Measurements from ENCODE around the gene SMIM12. TPM values are rescaled to one million over a fixed set of nuclear protein-coding genes. Genes with fewer than 3 reads are reported as not detected.
A peak's percentile ranks its signal among the peaks of the same experiment; 100 is the strongest.

SMIM12 gene
- total RNA-seq, 3 donors from 2014 or later: 25.0 to 36.7 (median 29.6) TPM

GRCh38 chr1:34833711-34834110 lies 25.8 kb downstream of the SMIM12 start:
- H3K4me1 ChIP-seq: peaks cover 0 to 3% of the 10 kb centered on the region in 2 donors
- no peak for TF ChIP-seq POLR2A (IDR thresholded peaks at IDR 0.05)
- no peak for TF ChIP-seq POLR2AphosphoS5 (IDR thresholded peaks at IDR 0.05)
- TF ChIP-seq CTCF (IDR thresholded peaks at IDR 0.05): no peak
- no peaks in the 10 kb centered on the region for H3K36me3 ChIP-seq
- no peaks in the 10 kb centered on the region for H3K27me3 ChIP-seq
- intact Hi-C loops (cut with DNase I; ENCODE audit: low total_unique reads): no loop called here
- no peak overlapping the region for H3K4me3 ChIP-seq
- no peaks in the 10 kb centered on the region for H3K9me3 ChIP-seq
- DNase-seq (ENCODE audit: low spot score in 2 of 2): no peak
- H3K27ac ChIP-seq: no peak overlapping the region

- TF ChIP-seq POLR2A (IDR thresholded peaks at IDR 0.05) (no peak), CTCF (IDR thresholded peaks at IDR 0.05) (no peak), POLR2AphosphoS5 (IDR thresholded peaks at IDR 0.05) (no peak)
- peaks cover 0 to 6% of the 10 kb centered on the region in 2 donors for H3K4me1 ChIP-seq
- no peak overlapping the region for H3K27ac ChIP-seq
- intact Hi-C loops (cut with DNase I; ENCODE audit: low total_unique reads): no loop called here
- H3K4me3 ChIP-seq: no peak overlapping the region
- H3K36me3 ChIP-seq: no peaks in the 10 kb centered on the region
- H3K27me3 ChIP-seq: no peaks in the 10 kb centered on the region
- H3K9me3 ChIP-seq: no peaks in the 10 kb centered on the region
- no peak for DNase-seq (ENCODE audit: low spot score in 2 of 2)
Measured at GRCh38 chr1:34831721-34832246, 27.8 kb downstream of the SMIM12 start.

GRCh38 chr1:34829250-34829649 lies 30.3 kb downstream of the SMIM12 start:
- Histone ChIP-seq H3K27ac (peak overlapping the region in 1 of 2 donors; percentile 12), H3K9me3 (no peaks in the 10 kb centered on the region), H3K27me3 (no peaks in the 10 kb centered on the region), H3K36me3 (no peaks in the 10 kb centered on the region), H3K4me3 (no peak overlapping the region), H3K4me1 (peaks cover 0 to 6% of the 10 kb centered on the region in 2 donors)
- intact Hi-C loops (cut with DNase I; ENCODE audit: low total_unique reads): no loop called here
- DNase-seq (ENCODE audit: low spot score in 2 of 2): no peak
- no peak for TF ChIP-seq POLR2AphosphoS5 (IDR thresholded peaks at IDR 0.05)
- TF ChIP-seq CTCF (IDR thresholded peaks at IDR 0.05): no peak
- no peak for TF ChIP-seq POLR2A (IDR thresholded peaks at IDR 0.05)

GRCh38 chr1:34828611-34829010 lies 30.9 kb downstream of the SMIM12 start:
- DNase-seq (ENCODE audit: low spot score in 2 of 2): no peak
- H3K27ac ChIP-seq: peak overlapping the region in 1 of 2 donors; percentile 28
- H3K36me3 ChIP-seq: no peaks in the 10 kb centered on the region
- no peak overlapping the region for H3K4me3 ChIP-seq
- H3K9me3 ChIP-seq: peaks cover 0 to 6% of the 10 kb centered on the region in 2 donors
- peaks cover 0 to 6% of the 10 kb centered on the region in 2 donors for H3K4me1 ChIP-seq
- no peaks in the 10 kb centered on the region for H3K27me3 ChIP-seq
- TF ChIP-seq POLR2AphosphoS5 (IDR thresholded peaks at IDR 0.05) (no peak), CTCF (IDR thresholded peaks at IDR 0.05) (no peak), POLR2A (IDR thresholded peaks at IDR 0.05) (no peak)
- intact Hi-C loops (cut with DNase I; ENCODE audit: low total_unique reads): no loop called here

DNA sequence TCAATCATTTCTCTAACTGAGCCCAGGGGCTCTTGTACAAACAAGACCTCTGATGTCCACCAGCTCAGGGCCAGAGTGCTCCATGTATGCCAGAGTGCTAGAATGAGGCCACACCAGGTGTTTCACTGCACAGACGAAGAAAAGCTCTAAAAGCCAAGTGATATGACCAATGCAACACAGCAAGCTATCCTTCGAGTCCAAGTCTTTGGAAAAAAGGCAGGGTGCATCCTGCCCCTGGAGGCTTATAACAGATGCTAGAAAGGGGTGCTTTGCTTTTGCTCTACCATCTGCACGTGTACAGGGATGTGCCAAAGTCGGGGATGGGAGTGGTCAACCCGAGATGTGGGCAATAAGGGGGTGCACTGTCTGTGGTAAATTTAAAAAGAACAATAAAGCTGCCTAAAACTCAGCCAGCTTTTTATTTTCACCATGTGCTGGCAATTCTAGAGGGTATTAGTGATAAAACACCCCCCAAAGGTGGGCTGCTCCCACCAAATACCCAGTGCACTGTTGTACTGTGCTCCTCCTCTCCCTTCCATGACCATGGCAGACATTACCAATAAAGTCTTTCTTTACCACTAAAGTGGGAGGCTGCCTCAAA lies 32.1 kb downstream of the SMIM12 start:
- DNase-seq (ENCODE audit: low spot score in 2 of 2): no peak
- no peak for TF ChIP-seq POLR2AphosphoS5 (IDR thresholded peaks at IDR 0.05)
- TF ChIP-seq CTCF (IDR thresholded peaks at IDR 0.05): no peak
- TF ChIP-seq POLR2A (IDR thresholded peaks at IDR 0.05): no peak
- H3K36me3 ChIP-seq: no peaks in the 10 kb centered on the region
- intact Hi-C loops (cut with DNase I; ENCODE audit: low total_unique reads): no loop called here
- peaks cover 0 to 6% of the 10 kb centered on the region in 2 donors for H3K9me3 ChIP-seq
- H3K4me3 ChIP-seq: no peak overlapping the region
- peaks cover 0 to 6% of the 10 kb centered on the region in 2 donors for H3K4me1 ChIP-seq
- no peak overlapping the region for H3K27ac ChIP-seq
- no peaks in the 10 kb centered on the region for H3K27me3 ChIP-seq
